Neural cell (in vitro differentiated cells): ENCODE data around the gene CRIP3.

Experiments
- EZH2 ChIP-seq: fragments of 200-600, 300-800 bp; shearing (Covaris generic), sonication (generic); IDR thresholded peaks from 2 replicates; pipeline ENCODE4 v1.6.1; 2014; ENCODE audit warnings: antibody characterized with exemption, low read length, borderline replicate concordance, mild to moderate bottlenecking; ENCODE audit not compliant: insufficient read depth, poor library complexity, severe bottlenecking
- POLR2AphosphoS5 ChIP-seq: IDR thresholded peaks from 2 replicates; pipeline ENCODE4 v1.6.1; 2012
- TF ChIP-seq, protein P1 (sequence below): fragments of 450-650 bp; IDR thresholded peaks from 2 replicates; pipeline ENCODE4 v1.5.1; 2014; ENCODE audit warnings: antibody characterized with exemption, mild to moderate bottlenecking, moderate library complexity; ENCODE audit not compliant: poor library complexity, severe bottlenecking

DNA sequence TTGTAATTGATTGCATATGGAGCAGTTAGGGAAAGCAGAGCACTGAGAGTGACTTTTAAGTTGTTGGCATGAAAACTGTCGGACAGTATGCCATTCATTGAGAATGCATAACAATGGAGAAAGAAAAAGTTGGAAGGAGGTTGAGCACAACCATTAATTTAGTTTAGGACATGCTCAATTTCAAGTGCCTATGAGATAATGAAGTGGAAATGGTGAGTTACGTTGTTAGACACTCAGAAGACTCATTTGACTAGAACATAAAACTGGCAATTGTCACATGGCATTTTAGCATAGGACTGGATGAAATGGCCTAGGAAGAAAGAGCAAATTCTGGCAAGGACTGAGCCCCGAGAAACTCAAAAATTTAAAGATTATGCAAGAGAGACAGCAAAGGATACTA is 38.8 kb upstream of the CRIP3 start:
- TF ChIP-seq, protein P1, sequence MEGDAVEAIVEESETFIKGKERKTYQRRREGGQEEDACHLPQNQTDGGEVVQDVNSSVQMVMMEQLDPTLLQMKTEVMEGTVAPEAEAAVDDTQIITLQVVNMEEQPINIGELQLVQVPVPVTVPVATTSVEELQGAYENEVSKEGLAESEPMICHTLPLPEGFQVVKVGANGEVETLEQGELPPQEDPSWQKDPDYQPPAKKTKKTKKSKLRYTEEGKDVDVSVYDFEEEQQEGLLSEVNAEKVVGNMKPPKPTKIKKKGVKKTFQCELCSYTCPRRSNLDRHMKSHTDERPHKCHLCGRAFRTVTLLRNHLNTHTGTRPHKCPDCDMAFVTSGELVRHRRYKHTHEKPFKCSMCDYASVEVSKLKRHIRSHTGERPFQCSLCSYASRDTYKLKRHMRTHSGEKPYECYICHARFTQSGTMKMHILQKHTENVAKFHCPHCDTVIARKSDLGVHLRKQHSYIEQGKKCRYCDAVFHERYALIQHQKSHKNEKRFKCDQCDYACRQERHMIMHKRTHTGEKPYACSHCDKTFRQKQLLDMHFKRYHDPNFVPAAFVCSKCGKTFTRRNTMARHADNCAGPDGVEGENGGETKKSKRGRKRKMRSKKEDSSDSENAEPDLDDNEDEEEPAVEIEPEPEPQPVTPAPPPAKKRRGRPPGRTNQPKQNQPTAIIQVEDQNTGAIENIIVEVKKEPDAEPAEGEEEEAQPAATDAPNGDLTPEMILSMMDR: no peak
- TF ChIP-seq EZH2 (no peak), POLR2AphosphoS5 (no peak)
